ENCODE measurements around the gene IDH3B.

The IDH3B gene

DNA sequence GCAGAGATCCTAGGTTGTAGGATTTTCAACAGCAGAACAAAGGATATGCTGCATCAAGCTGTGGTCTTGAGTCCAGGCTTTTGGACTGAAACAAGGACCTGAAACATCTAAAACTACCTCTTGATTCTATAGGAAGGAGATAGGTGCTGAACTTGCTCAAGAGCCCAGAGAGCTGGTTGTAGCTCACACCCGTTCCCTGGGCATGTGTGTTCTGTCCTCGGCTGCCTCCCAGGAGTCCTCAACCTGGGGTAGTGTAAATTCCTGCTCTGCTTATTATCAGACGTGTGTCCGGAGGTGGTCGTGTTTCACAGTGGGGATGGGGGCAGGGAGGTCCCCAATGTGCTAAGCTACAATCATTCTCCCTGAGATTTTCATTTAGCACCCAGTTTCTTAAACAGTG is 6.8 kb downstream of the IDH3B start:
- no peak for TF ChIP-seq CTCF (IDR thresholded peaks at IDR 0.05; ENCODE audit: low read depth, low read length, missing control alignments)
- no peak for DNase-seq (ENCODE audit: low read depth)
- H3K4me3 ChIP-seq (ENCODE audit: low read depth, low read length): no peak overlapping the region

DNA sequence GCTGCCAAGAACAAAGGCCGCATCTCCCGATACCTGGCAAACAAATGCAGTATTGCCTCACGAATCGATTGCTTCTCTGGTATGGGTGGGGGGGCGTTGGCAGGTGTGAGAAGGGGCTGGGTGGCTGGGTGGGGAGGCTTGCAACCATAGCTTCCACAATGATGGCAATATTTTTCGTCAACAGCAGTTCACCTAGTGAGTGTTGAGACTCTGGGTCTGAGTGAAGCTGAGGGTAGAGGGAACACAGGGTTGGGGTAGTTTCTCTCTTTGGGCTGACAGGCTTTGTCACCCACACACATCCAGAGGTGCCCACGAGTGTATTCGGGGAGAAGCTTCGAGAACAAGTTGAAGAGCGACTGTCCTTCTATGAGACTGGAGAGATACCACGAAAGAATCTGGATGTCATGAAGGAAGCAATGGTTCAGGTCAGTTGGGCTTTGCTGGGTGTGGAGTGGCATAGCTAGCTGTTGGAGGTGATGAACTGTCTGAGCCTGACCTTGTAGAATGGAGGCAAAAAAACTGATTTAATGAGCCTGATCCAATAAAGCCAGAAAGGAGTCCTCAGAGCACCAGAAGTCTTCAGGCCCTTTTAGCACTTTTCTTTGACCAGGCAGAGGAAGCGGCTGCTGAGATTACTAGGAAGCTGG is 7.4 kb downstream of the IDH3B start:
- no peak for TF ChIP-seq CTCF (IDR thresholded peaks at IDR 0.05; ENCODE audit: low read depth, low read length, missing control alignments)
- H3K4me3 ChIP-seq (ENCODE audit: low read depth, low read length): no peak overlapping the region

DNA sequence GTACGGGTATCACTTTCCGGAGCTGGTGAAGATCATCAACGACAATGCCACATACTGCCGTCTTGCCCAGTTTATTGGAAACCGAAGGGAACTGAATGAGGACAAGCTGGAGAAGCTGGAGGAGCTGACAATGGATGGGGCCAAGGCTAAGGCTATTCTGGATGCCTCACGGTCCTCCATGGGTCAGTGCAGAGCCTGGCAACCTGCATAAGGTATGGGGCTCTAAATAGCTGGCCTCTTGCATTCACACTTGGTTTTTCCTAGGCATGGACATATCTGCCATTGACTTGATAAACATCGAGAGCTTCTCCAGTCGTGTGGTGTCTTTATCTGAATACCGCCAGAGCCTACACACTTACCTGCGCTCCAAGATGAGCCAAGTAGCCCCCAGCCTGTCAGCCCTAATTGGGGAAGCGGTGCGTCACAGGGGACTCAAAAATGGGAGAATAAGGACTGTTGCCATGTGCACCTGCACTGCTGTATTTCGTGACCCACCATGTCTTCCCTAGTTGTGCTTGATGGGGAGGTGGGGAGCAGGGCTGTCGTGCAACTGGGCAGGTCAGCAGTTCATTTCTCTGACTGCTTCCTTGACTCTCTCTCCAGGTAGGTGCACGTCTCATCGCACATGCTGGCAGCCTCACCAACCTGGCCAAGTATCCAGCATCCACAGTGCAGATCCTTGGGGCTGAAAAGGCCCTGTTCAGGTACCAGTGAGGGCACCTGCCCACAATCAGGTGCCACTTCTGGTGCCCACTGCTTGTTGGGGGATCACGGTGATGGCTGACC is 8.5 kb downstream of the IDH3B start:
- no peak for TF ChIP-seq CTCF (IDR thresholded peaks at IDR 0.05; ENCODE audit: low read depth, low read length, missing control alignments)
- DNase-seq (ENCODE audit: low read depth): no peak
- H3K4me3 ChIP-seq (ENCODE audit: low read depth, low read length): no peak overlapping the region

More for the DNA sequence above, 7.4 kb downstream of the IDH3B start:
- no peak for DNase-seq (ENCODE audit: low read depth)

GRCh38 chr20:2654831-2655230 is 9.2 kb downstream of the IDH3B start:
- H3K4me3 ChIP-seq (ENCODE audit: low read depth, low read length): peak overlapping the region; percentile 85
- no peak for TF ChIP-seq CTCF (IDR thresholded peaks at IDR 0.05; ENCODE audit: low read depth, low read length, missing control alignments)
- no peak for DNase-seq (ENCODE audit: low read depth)

DNA sequence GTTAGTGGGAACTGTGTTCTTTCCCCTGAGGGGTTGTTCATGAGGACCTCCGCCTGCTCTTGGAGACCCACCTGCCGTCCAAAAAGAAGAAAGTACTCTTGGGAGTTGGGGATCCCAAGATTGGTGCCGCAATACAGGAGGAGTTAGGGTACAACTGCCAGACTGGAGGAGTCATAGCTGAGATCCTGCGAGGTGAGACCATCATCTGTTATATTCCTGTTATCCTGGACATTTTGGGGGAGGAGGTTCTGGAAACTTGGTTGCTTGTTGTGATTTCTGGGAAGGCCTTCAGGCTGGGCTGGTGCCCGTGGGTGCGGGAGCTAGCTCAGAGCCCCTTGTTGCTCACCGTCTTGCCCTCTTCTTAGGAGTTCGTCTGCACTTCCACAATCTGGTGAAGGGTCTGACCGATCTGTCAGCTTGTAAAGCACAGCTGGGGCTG is 9.6 kb downstream of the IDH3B start:
- TF ChIP-seq CTCF (IDR thresholded peaks at IDR 0.05; ENCODE audit: low read depth, low read length, missing control alignments): no peak
- peak overlapping the region; percentile 85 for H3K4me3 ChIP-seq (ENCODE audit: low read depth, low read length)
- no peak for DNase-seq (ENCODE audit: low read depth)

- DNase-seq (ENCODE audit: low read depth): no peak
- TF ChIP-seq CTCF (IDR thresholded peaks at IDR 0.05; ENCODE audit: low read depth, low read length, missing control alignments): no peak
- peak overlapping the region; percentile 85 for H3K4me3 ChIP-seq (ENCODE audit: low read depth, low read length)
Observed at GRCh38 chr20:2653556-2654383, 10.2 kb downstream of the IDH3B start.
